HG03108 (cell line): ENCODE data around the gene SEMA3F.
A peak's percentile ranks its signal among the peaks of the same experiment; 100 is the strongest.

Experiments
- ATAC-seq: cut with Tn5 transposase; IDR thresholded peaks from one replicate; pipeline ENCODE4 v1.9.1; 2021; ENCODE audit warnings: moderate library complexity; ENCODE audit not compliant: unreplicated experiment

Gene SEMA3F

GRCh38 chr3:50132421-50133282 is 22.5 kb upstream of the SEMA3F start:
- no peak for ATAC-seq

GRCh38 chr3:50133283-50133615 is 21.9 kb upstream of the SEMA3F start:
- ATAC-seq, result no peak

- no peak for ATAC-seq
These were observed 20.8 kb upstream of the SEMA3F start for GRCh38 chr3:50134367-50134766.

- ATAC-seq, result no peak
These were observed 19.2 kb upstream of the SEMA3F start for GRCh38 chr3:50135964-50136363.

- no peak for ATAC-seq
These were observed 18.3 kb upstream of the SEMA3F start for GRCh38 chr3:50136714-50137405.

- no peak for ATAC-seq
These were observed 17.6 kb upstream of the SEMA3F start for GRCh38 chr3:50137531-50137930.

GRCh38 chr3:50138266-50139200 is 16.6 kb upstream of the SEMA3F start:
- ATAC-seq, result no peak

- ATAC-seq, result no peak
These were observed 15.8 kb upstream of the SEMA3F start for GRCh38 chr3:50139308-50139707.

GRCh38 chr3:50139718-50140423 is 15.3 kb upstream of the SEMA3F start:
- no peak for ATAC-seq

GRCh38 chr3:50140990-50141389 is 14.1 kb upstream of the SEMA3F start:
- ATAC-seq, result no peak

GRCh38 chr3:50146316-50146901 is 8.7 kb upstream of the SEMA3F start:
- ATAC-seq, result no peak

- ATAC-seq, result no peak
These were observed 8.1 kb upstream of the SEMA3F start for GRCh38 chr3:50147016-50147415.

- no peak for ATAC-seq
These were observed 7.7 kb upstream of the SEMA3F start for GRCh38 chr3:50147447-50147846.

- no peak for ATAC-seq
These were observed 7.3 kb upstream of the SEMA3F start for GRCh38 chr3:50147861-50148260.

GRCh38 chr3:50150404-50150750 is 4.7 kb upstream of the SEMA3F start:
- no peak for ATAC-seq

GRCh38 chr3:50150863-50151686 is 4.0 kb upstream of the SEMA3F start:
- no peak for ATAC-seq

GRCh38 chr3:50151728-50152127 is 3.4 kb upstream of the SEMA3F start:
- ATAC-seq, result no peak

GRCh38 chr3:50153782-50154475 is 1.2 kb upstream of the SEMA3F start:
- ATAC-seq, result no peak

GRCh38 chr3:50154476-50154839 is 666 bp upstream of the SEMA3F start:
- peak; percentile 20 for ATAC-seq
